Thoracic aorta (tissue), 2 donors: ENCODE measurements around the gene PIM2. TPM values are rescaled to one million over a fixed set of nuclear protein-coding genes. Genes with fewer than 3 reads are reported as not detected.

Source experiments
- ATAC-seq: fragments of 150-250 bp; one replicate; pipeline ENCODE4 v1.8.0; 2017; ENCODE audit warnings: low read depth; ENCODE audit not compliant: insufficient number of reproducible peaks, low FRiP score
- DNase-seq: peaks from one replicate; pipeline ENCODE4 v3.0.0-alpha.2; 2020; ENCODE audit warnings: low spot score
- H3K27ac ChIP-seq, 2 donors: fragments of 200-600 bp; sonication (generic); 1 replicate in 1 of 2; 2 replicates in 1 of 2; pipeline ENCODE4 v1.5.1; 2016; ENCODE audit warnings: mild to moderate bottlenecking in 2 of 2, moderate library complexity in 2 of 2
- H3K27me3 ChIP-seq: fragments of 200-600 bp; sonication (generic); replicated peaks from 2 replicates; pipeline ENCODE4 v1.6.0; 2016; ENCODE audit warnings: mild to moderate bottlenecking; ENCODE audit not compliant: insufficient read depth
- H3K36me3 ChIP-seq: fragments of 200-600 bp; sonication (generic); one replicate; pipeline ENCODE4 v1.5.1; 2016
- H3K4me1 ChIP-seq, 2 donors: fragments of 200-600 bp; sonication (generic); 1 replicate in 1 of 2; 2 replicates in 1 of 2; pipeline versions ENCODE4 v1.5.1 to v1.6.0; 2016; ENCODE audit warnings: low read depth in 2 of 2, mild to moderate bottlenecking in 1 of 2; ENCODE audit not compliant: control insufficient read depth in 1 of 2
- H3K4me3 ChIP-seq: fragments of 200-600 bp; sonication (generic); 2 replicates; pipeline ENCODE4 v1.5.1; 2016; ENCODE audit warnings: mild to moderate bottlenecking
- H3K9me3 ChIP-seq: fragments of 200-600 bp; sonication (generic); 2 replicates; pipeline ENCODE4 v1.5.1; 2016
- CTCF ChIP-seq: fragments of 200-600 bp; sonication (generic); IDR thresholded peaks from one replicate; pipeline ENCODE4 v1.5.1; 2019; ENCODE audit warnings: antibody characterized with exemption
- total RNA-seq, 2 donors: library from RNA; depleted of rRNA; stranded (reverse); fragments of >200 nt; gene quantifications; one replicate each; pipeline versions ENCODE4 v1.1.0 to v1.2.3, GENCODE V29; 2016

The PIM2 gene
- total RNA-seq, 2 donors from 2014 or later: 14.8 to 21.9 TPM

- no peak for DNase-seq
- H3K9me3 ChIP-seq: no peaks in the 10 kb centered on the region
- ATAC-seq: no peak
- no peaks in the 10 kb centered on the region for H3K36me3 ChIP-seq
- peak overlapping the region in 1 of 2 donors; percentile 96 for H3K27ac ChIP-seq
- peaks cover 9 to 18% of the 10 kb centered on the region in 2 donors for H3K4me1 ChIP-seq
- no peak for TF ChIP-seq CTCF
- no peaks in the 10 kb centered on the region for H3K27me3 ChIP-seq
- no peak overlapping the region for H3K4me3 ChIP-seq
Measured at GRCh38 chrX:48960291-48960690, 41.5 kb upstream of the PIM2 start.

- ATAC-seq: peak; percentile 42
- no peaks in the 10 kb centered on the region for H3K27me3 ChIP-seq
- H3K4me3 ChIP-seq: peak overlapping the region; percentile 77
- TF ChIP-seq CTCF: no peak
- H3K4me1 ChIP-seq: peaks cover 12 to 29% of the 10 kb centered on the region in 2 donors
- peak overlapping the region; percentile 84 to 96 for H3K27ac ChIP-seq
- DNase-seq: peak; percentile 19
- peaks cover 2% of the 10 kb centered on the region for H3K36me3 ChIP-seq
- no peaks in the 10 kb centered on the region for H3K9me3 ChIP-seq
Measured at GRCh38 chrX:48958635-48959094, 39.8 kb upstream of the PIM2 start.

GRCh38 chrX:48957827-48958634, 39.2 kb upstream of the PIM2 start:
- H3K36me3 ChIP-seq: peaks cover 3% of the 10 kb centered on the region
- peak; percentile 83 for ATAC-seq

GRCh38 chrX:48957477-48957826, 38.6 kb upstream of the PIM2 start, which contains the start of gene OTUD5:
TSS of gene OTUD5 (minus strand) at chrX:48957607. CDS start at chrX:48957570, 37 bp downstream.
- Histone ChIP-seq H3K27ac (peak within 1 kb of the TSS; percentile 90 to 96), H3K27me3 (no peaks in the 10 kb centered on the region), H3K9me3 (no peaks in the 10 kb centered on the region), H3K4me3 (peak within 1 kb of the TSS; percentile 77), H3K4me1 (peaks cover 15 to 41% of the 10 kb centered on the region in 2 donors), H3K36me3 (peaks cover 3% of the 10 kb centered on the region)
- ATAC-seq: peak; percentile 3
- no peak for TF ChIP-seq CTCF
- DNase-seq: no peak

More at GRCh38 chrX:48957827-48958634, 39.2 kb upstream of the PIM2 start:
- Histone ChIP-seq H3K9me3 (no peaks in the 10 kb centered on the region), H3K27me3 (no peaks in the 10 kb centered on the region), H3K4me3 (peak overlapping the region; percentile 77), H3K4me1 (peaks cover 15 to 35% of the 10 kb centered on the region in 2 donors), H3K27ac (peak overlapping the region; percentile 90 to 96)
- peak; percentile 79 for DNase-seq
- no peak for TF ChIP-seq CTCF

- Histone ChIP-seq H3K4me3 (peak overlapping the region; percentile 77), H3K27ac (peak overlapping the region in 1 of 2 donors; percentile 96), H3K4me1 (peaks cover 15 to 44% of the 10 kb centered on the region in 2 donors), H3K27me3 (no peaks in the 10 kb centered on the region), H3K36me3 (peaks cover 3% of the 10 kb centered on the region), H3K9me3 (no peaks in the 10 kb centered on the region)
- DNase-seq (no peak), ATAC-seq (no peak)
- TF ChIP-seq CTCF: no peak
Measured at GRCh38 chrX:48956728-48957414, 38.0 kb upstream of the PIM2 start.
